PFSK-1 (cell line): ENCODE results near the gene SPEG.

ENCODE experiments used
- FOXP2 ChIP-seq: optimal IDR thresholded peaks from 2 replicates; pipeline ENCODE3; 2011; ENCODE audit warnings: borderline replicate concordance, control low read depth, inconsistent platforms; ENCODE audit not compliant: insufficient read depth; ENCODE audit errors: extremely low read length, extremely low read depth
- POLR2AphosphoS5 ChIP-seq: IDR thresholded peaks from 2 replicates; pipeline ENCODE4 v1.6.1; 2012; ENCODE audit warnings: low read depth, mild to moderate bottlenecking, control low read depth, low read length, moderate library complexity
- SIN3A ChIP-seq: IDR thresholded peaks from 2 replicates; pipeline ENCODE4 v1.6.1; 2012; ENCODE audit warnings: mild to moderate bottlenecking, low read length, moderate library complexity, borderline replicate concordance; ENCODE audit not compliant: insufficient read depth
- TAF1 ChIP-seq: IDR thresholded peaks from 2 replicates; pipeline ENCODE4 v1.6.1; 2012; ENCODE audit warnings: low read length, control low read depth, borderline replicate concordance; ENCODE audit not compliant: insufficient read depth
- TF ChIP-seq, protein P1 (sequence below), 2 experiments: IDR thresholded peaks; 2 replicates each; pipeline versions ENCODE4 v1.6.1 to v1.8.0; 2011 to 2012; ENCODE audit warnings: low read depth in 2 of 2, low read length in 2 of 2, control low read depth in 1 of 2, inconsistent platforms in 1 of 2, mild to moderate bottlenecking in 1 of 2, moderate library complexity in 1 of 2; ENCODE audit not compliant: insufficient read depth in 1 of 2

The SPEG gene

DNA sequence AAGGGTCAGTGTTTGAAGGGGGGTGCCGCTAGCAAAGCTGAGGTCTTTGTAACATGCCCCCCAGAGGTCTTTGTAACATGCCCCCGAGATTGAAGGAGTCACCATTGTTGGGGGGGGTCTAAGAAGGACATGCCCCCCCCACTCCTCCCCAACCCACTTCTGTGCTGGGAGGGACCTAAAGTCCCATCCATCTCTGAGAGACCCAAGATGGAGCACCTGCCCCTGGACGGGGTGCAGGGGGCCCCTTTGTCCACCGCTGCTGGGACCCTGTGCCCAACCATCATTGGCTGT, 73.7 kb downstream of the SPEG start:
- TF ChIP-seq, protein P1, sequence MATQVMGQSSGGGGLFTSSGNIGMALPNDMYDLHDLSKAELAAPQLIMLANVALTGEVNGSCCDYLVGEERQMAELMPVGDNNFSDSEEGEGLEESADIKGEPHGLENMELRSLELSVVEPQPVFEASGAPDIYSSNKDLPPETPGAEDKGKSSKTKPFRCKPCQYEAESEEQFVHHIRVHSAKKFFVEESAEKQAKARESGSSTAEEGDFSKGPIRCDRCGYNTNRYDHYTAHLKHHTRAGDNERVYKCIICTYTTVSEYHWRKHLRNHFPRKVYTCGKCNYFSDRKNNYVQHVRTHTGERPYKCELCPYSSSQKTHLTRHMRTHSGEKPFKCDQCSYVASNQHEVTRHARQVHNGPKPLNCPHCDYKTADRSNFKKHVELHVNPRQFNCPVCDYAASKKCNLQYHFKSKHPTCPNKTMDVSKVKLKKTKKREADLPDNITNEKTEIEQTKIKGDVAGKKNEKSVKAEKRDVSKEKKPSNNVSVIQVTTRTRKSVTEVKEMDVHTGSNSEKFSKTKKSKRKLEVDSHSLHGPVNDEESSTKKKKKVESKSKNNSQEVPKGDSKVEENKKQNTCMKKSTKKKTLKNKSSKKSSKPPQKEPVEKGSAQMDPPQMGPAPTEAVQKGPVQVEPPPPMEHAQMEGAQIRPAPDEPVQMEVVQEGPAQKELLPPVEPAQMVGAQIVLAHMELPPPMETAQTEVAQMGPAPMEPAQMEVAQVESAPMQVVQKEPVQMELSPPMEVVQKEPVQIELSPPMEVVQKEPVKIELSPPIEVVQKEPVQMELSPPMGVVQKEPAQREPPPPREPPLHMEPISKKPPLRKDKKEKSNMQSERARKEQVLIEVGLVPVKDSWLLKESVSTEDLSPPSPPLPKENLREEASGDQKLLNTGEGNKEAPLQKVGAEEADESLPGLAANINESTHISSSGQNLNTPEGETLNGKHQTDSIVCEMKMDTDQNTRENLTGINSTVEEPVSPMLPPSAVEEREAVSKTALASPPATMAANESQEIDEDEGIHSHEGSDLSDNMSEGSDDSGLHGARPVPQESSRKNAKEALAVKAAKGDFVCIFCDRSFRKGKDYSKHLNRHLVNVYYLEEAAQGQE (IDR thresholded peaks at IDR 0.05; ENCODE audit: insufficient read depth in 1 of 2, low read depth in 2 of 2, low read length in 2 of 2): no peak
- TF ChIP-seq FOXP2 (no peak), SIN3A (no peak)

DNA sequence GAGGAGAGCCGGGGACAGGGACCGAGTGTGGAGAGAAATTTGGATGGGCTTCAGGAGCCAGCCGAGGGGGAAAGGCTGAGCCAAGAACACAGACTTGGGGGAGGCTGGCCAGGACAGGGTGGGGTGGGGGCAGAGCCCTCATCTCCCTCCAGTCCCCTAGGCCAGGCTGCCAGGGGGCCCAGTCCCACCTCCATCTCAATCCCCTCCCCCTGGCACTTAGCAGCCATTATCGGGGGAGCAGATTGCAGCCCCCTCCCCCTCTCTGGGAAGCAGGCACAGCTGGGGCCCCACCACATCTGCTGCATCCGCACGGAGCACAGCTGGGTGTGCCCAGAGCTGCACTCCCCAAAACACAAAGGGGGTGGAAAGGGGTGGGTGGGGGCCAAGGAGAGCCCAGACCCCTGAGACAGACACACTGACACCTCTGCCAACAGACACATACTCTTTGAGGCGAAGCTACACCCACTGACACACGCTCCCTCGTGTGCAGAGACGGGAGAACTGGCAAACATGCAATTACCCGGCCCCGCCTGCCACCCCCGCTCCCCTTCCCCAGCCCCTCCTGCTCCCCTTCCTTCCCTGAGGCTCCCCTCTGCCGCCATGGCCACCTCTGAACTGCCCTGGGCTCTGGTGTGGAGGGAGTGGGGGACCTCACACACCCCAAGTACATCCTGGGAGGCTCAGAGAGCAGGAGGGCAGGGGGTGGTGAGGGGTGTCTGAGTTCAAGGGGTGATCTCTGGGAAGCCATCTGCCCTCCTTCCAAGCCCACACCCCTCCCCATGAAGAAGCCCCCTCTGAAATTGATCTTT, 74.5 kb downstream of the SPEG start:
- TF ChIP-seq, protein P1 (IDR thresholded peaks at IDR 0.05; ENCODE audit: insufficient read depth in 1 of 2, low read depth in 2 of 2, low read length in 2 of 2): no peak
- TF ChIP-seq SIN3A (no peak), FOXP2 (no peak), POLR2AphosphoS5 (no peak), TAF1 (no peak)

DNA sequence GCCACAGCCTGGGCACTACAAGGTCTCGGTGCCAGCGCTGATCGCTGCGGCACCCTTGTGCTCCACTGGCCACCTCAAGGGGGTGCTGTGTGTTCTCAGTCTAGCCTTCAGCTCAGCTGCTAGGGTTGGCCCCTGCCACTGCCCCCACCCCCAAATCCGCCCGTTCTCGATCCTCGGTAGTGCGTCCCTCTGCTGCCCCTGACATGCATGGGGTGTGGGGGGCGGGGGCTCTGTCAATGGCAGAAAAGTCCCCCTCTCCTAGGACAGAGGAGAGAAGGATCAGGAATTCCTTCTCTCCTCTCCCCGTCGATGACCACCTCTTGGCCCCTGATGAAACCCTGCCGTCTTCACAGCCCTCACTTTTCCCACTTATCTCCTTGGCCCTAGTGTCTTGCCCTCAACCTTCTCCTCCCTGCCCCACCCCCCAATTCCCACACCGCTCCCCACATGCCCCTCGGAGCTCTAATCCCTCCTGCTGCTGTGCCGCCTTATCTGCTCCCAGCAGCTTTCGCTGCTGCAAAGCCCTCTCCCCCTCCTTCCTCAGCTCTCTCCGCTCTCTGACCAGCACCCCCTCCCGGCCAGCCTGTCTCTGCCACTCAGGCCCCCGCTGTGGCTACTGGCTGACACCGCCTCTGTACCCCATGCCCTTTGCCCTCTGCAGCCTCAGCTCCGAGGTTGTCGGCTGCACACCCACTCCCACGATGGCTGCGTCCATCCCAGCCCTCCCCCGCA, 75.3 kb downstream of the SPEG start:
- TF ChIP-seq SIN3A (no peak), FOXP2 (no peak), POLR2AphosphoS5 (0 out of 2 replicates have a peak, but pooled peaks have one; percentile 19), TAF1 (no peak)
- TF ChIP-seq, protein P1 (IDR thresholded peaks at IDR 0.05; ENCODE audit: insufficient read depth in 1 of 2, low read depth in 2 of 2, low read length in 2 of 2): no peak

DNA sequence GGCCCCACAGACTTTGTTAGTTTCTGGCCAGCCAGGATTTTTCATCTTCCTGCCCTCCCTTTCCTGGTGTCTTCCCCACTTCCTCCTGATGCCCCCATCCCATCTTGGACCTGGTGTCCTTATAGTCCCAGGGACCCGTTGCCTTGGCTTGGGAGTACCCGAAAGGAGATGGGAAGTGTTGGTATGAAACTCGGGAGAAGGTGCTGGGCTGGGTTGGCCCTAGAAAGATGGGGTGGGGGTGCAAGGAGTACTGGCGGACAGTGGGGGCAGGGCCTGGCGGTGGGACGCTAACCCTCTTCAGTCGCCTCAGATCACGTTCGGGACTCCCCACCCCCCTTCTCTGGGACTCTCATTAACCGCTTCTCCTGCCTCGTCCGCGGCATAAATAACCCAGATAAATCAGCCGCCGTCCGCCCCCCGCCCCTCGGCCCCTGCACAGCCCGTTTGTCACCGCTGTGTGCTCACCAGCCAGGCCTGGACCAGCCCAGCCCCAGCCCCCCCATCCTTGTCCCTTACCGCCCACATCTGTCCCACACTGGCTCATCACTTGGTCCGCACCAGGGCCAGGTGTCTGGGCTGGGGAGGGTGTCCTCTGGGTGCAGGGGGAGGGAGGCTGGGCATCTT, 76.0 kb downstream of the SPEG start:
- TF ChIP-seq POLR2AphosphoS5: no peak
- TF ChIP-seq FOXP2: no peak
- TF ChIP-seq SIN3A: no peak
- no peak for TF ChIP-seq TAF1
- TF ChIP-seq, protein P1 (IDR thresholded peaks at IDR 0.05; ENCODE audit: insufficient read depth in 1 of 2, low read depth in 2 of 2, low read length in 2 of 2): no peak
